KMS-11 (cell line): ENCODE data around the gene RCOR2.
"Not testable (repeated sequence)": the region's sequence is repeated elsewhere in the genome, so short reads cannot be mapped to it uniquely, and the experiment has no call there.

ENCODE experiments used
- H2AFZ ChIP-seq: fragments of 200-600 bp; sonication (generic); 2 replicates; pipeline ENCODE4 v1.6.1; 2016; ENCODE audit warnings: antibody characterized with exemption, mixed run types, low read depth
- H3K27ac ChIP-seq: fragments of 200-600 bp; sonication (generic); 2 replicates; pipeline ENCODE4 v1.6.1; 2016; ENCODE audit warnings: mild to moderate bottlenecking, mixed run types
- H3K27me3 ChIP-seq: fragments of 200-600 bp; sonication (generic); 2 replicates; pipeline ENCODE4 v1.6.1; 2017; ENCODE audit warnings: mild to moderate bottlenecking, low read depth, mixed run types, moderate library complexity; ENCODE audit not compliant: insufficient read depth
- H3K36me3 ChIP-seq: fragments of 200-600 bp; sonication (generic); 2 replicates; pipeline ENCODE4 v1.6.1; 2017; ENCODE audit warnings: mild to moderate bottlenecking, mixed run types; ENCODE audit not compliant: insufficient read depth
- H3K4me1 ChIP-seq: fragments of 200-600 bp; sonication (generic); 2 replicates; pipeline ENCODE4 v1.6.1; 2016; ENCODE audit warnings: mild to moderate bottlenecking, low read depth, mixed run types; ENCODE audit not compliant: poor library complexity, severe bottlenecking
- H3K4me2 ChIP-seq: fragments of 200-600 bp; sonication (generic); 2 replicates; pipeline ENCODE4 v1.7.0; 2016; ENCODE audit warnings: mild to moderate bottlenecking, mixed run types
- H3K4me3 ChIP-seq: fragments of 200-600 bp; sonication (generic); IDR thresholded peaks from 2 replicates; pipeline ENCODE4 v1.6.1; 2017; ENCODE audit warnings: low read depth, low read length, mixed read lengths; ENCODE audit not compliant: insufficient read depth
- H3K79me2 ChIP-seq: fragments of 200-600 bp; sonication (generic); 2 replicates; pipeline ENCODE4 v1.6.1; 2016; ENCODE audit warnings: low read depth, mixed run types; ENCODE audit not compliant: insufficient read depth
- H3K9ac ChIP-seq: fragments of 200-600 bp; sonication (generic); 2 replicates; pipeline ENCODE4 v1.6.1; 2016; ENCODE audit warnings: mild to moderate bottlenecking, mixed run types
- H4K20me1 ChIP-seq: fragments of 200-600 bp; sonication (generic); 2 replicates; pipeline ENCODE4 v1.6.1; 2016; ENCODE audit warnings: mild to moderate bottlenecking, mixed run types; ENCODE audit not compliant: insufficient read depth
- CTCF ChIP-seq: fragments of 200-600 bp; sonication (generic); conservative IDR thresholded peaks from 2 replicates; pipeline ENCODE4 v1.6.1; 2017; ENCODE audit warnings: low read depth, mild to moderate bottlenecking, antibody characterized with exemption, low read length, moderate library complexity, mixed read lengths

The RCOR2 gene

GRCh38 chr11:63916837-63917691, at the start of gene RCOR2:
Gene RCOR2, minus strand, starts transcription at chr11:63917164. Its CDS starts 708 bp downstream, at chr11:63916456.
- Histone ChIP-seq H2AFZ (peak within 1 kb of the TSS; percentile 81), H3K36me3 (no peaks in the 10 kb centered on the region), H3K4me3 (no peak within 1 kb of the TSS), H3K9ac (no peak within 1 kb of the TSS), H3K4me2 (peak within 1 kb of the TSS; percentile 96), H3K4me1 (peaks cover 14% of the 10 kb centered on the region), H4K20me1 (no peaks in the 10 kb centered on the region), H3K27ac (no peak within 1 kb of the TSS), H3K27me3 (peaks cover 20% of the 10 kb centered on the region; the same call in 1 of the 2 replicates), H3K79me2 (no peaks in the 10 kb centered on the region)
- TF ChIP-seq CTCF = no peak

GRCh38 chr11:63966444-63966843, 49.5 kb upstream of the RCOR2 start:
- Histone ChIP-seq H4K20me1 (no peaks in the 10 kb centered on the region), H3K4me2 (no peak overlapping the region), H2AFZ (no peak overlapping the region), H3K36me3 (no peaks in the 10 kb centered on the region), H3K4me3 (no peak overlapping the region), H3K27ac (no peak overlapping the region), H3K9ac (no peak overlapping the region), H3K79me2 (no peaks in the 10 kb centered on the region), H3K27me3 (no peaks in the 10 kb centered on the region), H3K4me1 (peaks cover 6% of the 10 kb centered on the region)
- TF ChIP-seq CTCF = no peak

GRCh38 chr11:63963895-63964294, 46.9 kb upstream of the RCOR2 start:
- not testable (repeated sequence) for H3K27ac ChIP-seq, H3K9ac ChIP-seq, H4K20me1 ChIP-seq, H3K4me2 ChIP-seq, H3K36me3 ChIP-seq, H3K79me2 ChIP-seq, H2AFZ ChIP-seq, H3K27me3 ChIP-seq, H3K4me3 ChIP-seq
- peaks cover 15% of the 10 kb centered on the region for H3K4me1 ChIP-seq

DNA sequence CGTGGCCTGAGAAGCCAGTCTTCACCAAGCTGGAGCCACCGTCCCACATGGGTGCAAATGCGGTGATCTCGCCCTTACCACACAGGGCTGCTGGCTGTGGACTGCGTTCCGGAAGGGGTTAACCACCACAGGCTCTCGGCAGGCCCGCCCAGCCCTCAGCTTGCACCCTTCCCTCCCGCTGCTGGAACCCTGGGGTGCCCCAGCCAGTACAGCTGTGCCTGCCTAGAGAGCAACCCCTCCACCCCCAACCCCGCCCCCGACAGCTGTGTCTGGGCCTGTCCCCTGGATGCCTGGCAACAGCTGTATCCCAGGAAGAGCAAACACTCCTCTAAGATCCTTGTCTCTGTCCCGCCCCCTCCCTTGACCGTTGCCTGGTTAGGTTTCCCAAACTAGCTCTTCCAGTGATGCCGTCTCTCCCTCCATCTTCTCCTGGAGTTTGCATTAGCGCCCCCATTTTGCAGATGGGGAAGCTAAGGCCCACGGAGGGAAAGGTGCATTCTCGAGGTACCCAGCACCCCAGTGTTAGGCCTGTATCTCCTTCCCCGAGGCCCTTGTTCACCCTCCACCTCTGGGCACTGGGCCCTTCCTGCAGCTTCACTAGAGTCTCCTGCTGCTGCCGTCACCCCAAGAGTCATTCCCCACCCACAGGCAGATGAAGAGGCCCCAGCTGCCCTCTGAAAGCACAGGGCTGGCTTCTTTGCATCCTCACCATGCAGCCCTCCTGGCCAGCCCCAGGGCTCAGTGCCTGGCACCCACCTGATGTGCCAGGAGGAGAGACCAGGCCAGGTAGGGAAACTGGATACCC, 44.8 kb upstream of the RCOR2 start:
- Histone ChIP-seq H3K4me1 (peaks cover 15% of the 10 kb centered on the region), H2AFZ (no peak overlapping the region), H3K27ac (no peak overlapping the region), H3K27me3 (no peaks in the 10 kb centered on the region), H3K36me3 (no peaks in the 10 kb centered on the region), H3K4me2 (no peak overlapping the region), H3K79me2 (no peaks in the 10 kb centered on the region), H4K20me1 (no peaks in the 10 kb centered on the region), H3K9ac (no peak overlapping the region), H3K4me3 (no peak overlapping the region)
- TF ChIP-seq CTCF = no peak
